ENCODE measurements around the gene MKNK1.

The MKNK1 gene

GRCh38 chr1:46595127-46595526 is 8.9 kb downstream of the MKNK1 start:
- DNase-seq = peak; percentile 90

- no peak for DNase-seq
These were observed 10.0 kb downstream of the MKNK1 start for GRCh38 chr1:46594063-46594462.

GRCh38 chr1:46592823-46593222 is 11.2 kb downstream of the MKNK1 start:
- DNase-seq = no peak

GRCh38 chr1:46589529-46589928 is 14.5 kb downstream of the MKNK1 start:
- no peak for DNase-seq

GRCh38 chr1:46587069-46587468 is 17.0 kb downstream of the MKNK1 start:
- no peak for DNase-seq

GRCh38 chr1:46585312-46585938 is 18.6 kb downstream of the MKNK1 start:
- no peak for DNase-seq

- no peak for DNase-seq
These were observed 20.6 kb downstream of the MKNK1 start for GRCh38 chr1:46583494-46583893.

GRCh38 chr1:46582972-46583371 is 21.1 kb downstream of the MKNK1 start:
- DNase-seq = peak; percentile 75

- DNase-seq = peak; percentile 89
These were observed 22.2 kb downstream of the MKNK1 start for GRCh38 chr1:46581681-46582455.

GRCh38 chr1:46580140-46580903 is 23.7 kb downstream of the MKNK1 start:
- DNase-seq = no peak

- DNase-seq = no peak
These were observed 26.4 kb downstream of the MKNK1 start for GRCh38 chr1:46577671-46578070.

- DNase-seq = no peak
These were observed 27.5 kb downstream of the MKNK1 start for GRCh38 chr1:46576596-46576995.

- DNase-seq = no peak
These were observed 28.3 kb downstream of the MKNK1 start for GRCh38 chr1:46575778-46576177.

GRCh38 chr1:46575300-46575699 is 28.8 kb downstream of the MKNK1 start:
- DNase-seq = no peak

GRCh38 chr1:46571691-46572225 is 32.3 kb downstream of the MKNK1 start:
- DNase-seq = no peak

- no peak for DNase-seq
These were observed 34.0 kb downstream of the MKNK1 start for GRCh38 chr1:46569884-46570725.

GRCh38 chr1:46569116-46569515 is 35.0 kb downstream of the MKNK1 start:
- DNase-seq = no peak

GRCh38 chr1:46568461-46568891 is 35.6 kb downstream of the MKNK1 start:
- DNase-seq = no peak

- DNase-seq = no peak
These were observed 40.7 kb downstream of the MKNK1 start for GRCh38 chr1:46563341-46563740.

- DNase-seq = no peak
These were observed 41.6 kb downstream of the MKNK1 start for GRCh38 chr1:46562498-46562897.

- DNase-seq = no peak
These were observed 45.1 kb downstream of the MKNK1 start for GRCh38 chr1:46558966-46559365.

GRCh38 chr1:46558141-46558963 is 45.7 kb downstream of the MKNK1 start:
- no peak for DNase-seq
